ENCODE data around the gene GOSR1. TPM values are rescaled to one million over a fixed set of nuclear protein-coding genes. Genes with fewer than 3 reads are reported as not detected.
"Not testable (repeated sequence)": the region's sequence is repeated elsewhere in the genome, so short reads cannot be mapped to it uniquely, and the experiment has no call there.

GOSR1 gene
- total RNA-seq, 3 donors from 2014 or later = 61.7 to 63.5 (median 62.7) TPM

DNA sequence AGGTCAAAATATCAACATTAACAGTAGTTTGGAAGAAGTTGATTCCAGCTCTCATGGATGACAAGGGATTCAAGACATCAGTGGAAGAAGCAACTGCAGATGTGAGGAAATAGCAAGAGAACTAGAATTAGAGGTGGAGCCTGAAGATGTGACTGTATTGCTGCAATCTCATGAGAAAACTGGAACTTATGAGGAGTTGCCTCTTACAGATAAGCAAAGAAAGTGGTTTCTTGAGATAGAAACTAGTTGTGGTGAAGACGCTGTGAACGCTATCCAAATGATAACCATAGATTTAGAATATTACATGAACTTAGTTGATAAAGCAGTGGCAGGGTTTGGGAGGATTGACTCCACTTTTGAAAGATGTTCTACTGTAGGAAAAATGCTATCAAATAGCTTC, 67.8 kb downstream of the GOSR1 start:
- Mint-ChIP-seq H3K36me3 (ENCODE audit: insufficient read depth) (peaks cover 3% of the 10 kb centered on the region), H3K27me3 (ENCODE audit: low read depth) (no peaks in the 10 kb centered on the region), H3K4me3 (no peak overlapping the region), H3K9me3 (no peaks in the 10 kb centered on the region), H3K4me1 (ENCODE audit: low read depth) (no peaks in the 10 kb centered on the region)
- DNase-seq (no peak), ATAC-seq (no peak)

GRCh38 chr17:30547778-30548573, 70.8 kb downstream of the GOSR1 start:
- DNase-seq (no peak), ATAC-seq (no peak)
- Mint-ChIP-seq H3K27me3 (ENCODE audit: low read depth) (no peaks in the 10 kb centered on the region), H3K4me1 (ENCODE audit: low read depth) (peaks cover 3% of the 10 kb centered on the region), H3K36me3 (ENCODE audit: insufficient read depth) (peaks cover 3% of the 10 kb centered on the region), H3K4me3 (no peak overlapping the region), H3K9me3 (no peaks in the 10 kb centered on the region)

GRCh38 chr17:30549181-30549580, 72.0 kb downstream of the GOSR1 start:
- H3K4me3 Mint-ChIP-seq; H3K9me3 Mint-ChIP-seq; ATAC-seq; H3K36me3 Mint-ChIP-seq (ENCODE audit: insufficient read depth); H3K4me1 Mint-ChIP-seq (ENCODE audit: low read depth); DNase-seq; H3K27me3 Mint-ChIP-seq (ENCODE audit: low read depth): not testable (repeated sequence)

GRCh38 chr17:30549864-30550511, 72.8 kb downstream of the GOSR1 start:
- DNase-seq = no peak
- H3K4me1 Mint-ChIP-seq (ENCODE audit: low read depth) = peaks cover 3% of the 10 kb centered on the region
- peaks cover 3% of the 10 kb centered on the region for H3K36me3 Mint-ChIP-seq (ENCODE audit: insufficient read depth)
- no peak for ATAC-seq
- H3K27me3 Mint-ChIP-seq (ENCODE audit: low read depth) = no peaks in the 10 kb centered on the region
- no peak overlapping the region for H3K4me3 Mint-ChIP-seq
- H3K9me3 Mint-ChIP-seq = no peaks in the 10 kb centered on the region

GRCh38 chr17:30550512-30551273, 73.5 kb downstream of the GOSR1 start:
- no peak for DNase-seq
- ATAC-seq = no peak
- peaks cover 3% of the 10 kb centered on the region for H3K4me1 Mint-ChIP-seq (ENCODE audit: low read depth)
- no peaks in the 10 kb centered on the region for H3K27me3 Mint-ChIP-seq (ENCODE audit: low read depth)
- peak overlapping the region; percentile 16 for H3K4me3 Mint-ChIP-seq
- H3K9me3 Mint-ChIP-seq = no peaks in the 10 kb centered on the region
- peaks cover 3% of the 10 kb centered on the region for H3K36me3 Mint-ChIP-seq (ENCODE audit: insufficient read depth)

GRCh38 chr17:30551274-30551995, 74.2 kb downstream of the GOSR1 start:
- not testable (repeated sequence) for ATAC-seq; H3K27me3 Mint-ChIP-seq (ENCODE audit: low read depth); H3K4me1 Mint-ChIP-seq (ENCODE audit: low read depth); H3K4me3 Mint-ChIP-seq; H3K9me3 Mint-ChIP-seq; DNase-seq; H3K36me3 Mint-ChIP-seq (ENCODE audit: insufficient read depth)

- no peak overlapping the region for H3K4me3 Mint-ChIP-seq
- DNase-seq (no peak), ATAC-seq (no peak)
- no peaks in the 10 kb centered on the region for H3K9me3 Mint-ChIP-seq
- no peaks in the 10 kb centered on the region for H3K27me3 Mint-ChIP-seq (ENCODE audit: low read depth)
- H3K4me1 Mint-ChIP-seq (ENCODE audit: low read depth) = peaks cover 3% of the 10 kb centered on the region
- H3K36me3 Mint-ChIP-seq (ENCODE audit: insufficient read depth) = peaks cover 3% of the 10 kb centered on the region
These were observed 74.8 kb downstream of the GOSR1 start for GRCh38 chr17:30551996-30552339.

DNA sequence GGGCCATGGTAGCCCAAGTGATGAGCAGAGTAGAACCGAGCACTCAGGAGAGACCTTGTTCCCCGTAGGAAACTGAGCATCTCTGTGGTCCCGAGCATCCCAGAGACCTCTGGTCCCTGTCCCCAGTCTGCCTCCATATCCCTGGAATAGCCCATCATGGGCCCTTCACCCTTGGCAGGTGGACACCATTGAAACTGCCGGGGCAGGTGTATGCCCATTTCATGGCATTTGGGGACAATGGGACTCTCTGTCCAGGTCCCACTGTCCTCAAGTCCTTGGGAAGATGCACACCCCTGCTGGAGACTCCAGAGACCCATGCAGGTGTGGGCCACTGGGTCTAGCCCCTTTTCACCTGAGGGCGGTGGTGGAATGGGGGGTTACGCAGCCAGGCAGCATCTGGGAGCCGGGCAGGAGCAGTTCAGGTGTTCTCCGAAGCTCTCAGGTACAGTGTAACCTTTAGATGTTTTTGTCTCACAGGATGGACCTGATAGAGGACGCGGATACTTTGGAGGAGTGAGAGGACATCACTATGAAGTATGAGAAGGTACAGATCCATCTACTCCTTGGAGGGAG, 75.9 kb downstream of the GOSR1 start:
- ATAC-seq = no peak

GRCh38 chr17:30553823-30554440, 76.7 kb downstream of the GOSR1 start:
- not testable (repeated sequence) for H3K27me3 Mint-ChIP-seq (ENCODE audit: low read depth); DNase-seq; H3K4me3 Mint-ChIP-seq; H3K4me1 Mint-ChIP-seq (ENCODE audit: low read depth); ATAC-seq; H3K9me3 Mint-ChIP-seq; H3K36me3 Mint-ChIP-seq (ENCODE audit: insufficient read depth)

More for the DNA sequence above, 75.9 kb downstream of the GOSR1 start:
- no peak for DNase-seq
- Mint-ChIP-seq H3K27me3 (ENCODE audit: low read depth) (no peaks in the 10 kb centered on the region), H3K36me3 (ENCODE audit: insufficient read depth) (peaks cover 3% of the 10 kb centered on the region), H3K4me3 (no peak overlapping the region), H3K4me1 (ENCODE audit: low read depth) (peaks cover 3% of the 10 kb centered on the region), H3K9me3 (no peaks in the 10 kb centered on the region)

GRCh38 chr17:30554839-30555751, 77.9 kb downstream of the GOSR1 start:
- no peaks in the 10 kb centered on the region for H3K27me3 Mint-ChIP-seq (ENCODE audit: low read depth)

DNA sequence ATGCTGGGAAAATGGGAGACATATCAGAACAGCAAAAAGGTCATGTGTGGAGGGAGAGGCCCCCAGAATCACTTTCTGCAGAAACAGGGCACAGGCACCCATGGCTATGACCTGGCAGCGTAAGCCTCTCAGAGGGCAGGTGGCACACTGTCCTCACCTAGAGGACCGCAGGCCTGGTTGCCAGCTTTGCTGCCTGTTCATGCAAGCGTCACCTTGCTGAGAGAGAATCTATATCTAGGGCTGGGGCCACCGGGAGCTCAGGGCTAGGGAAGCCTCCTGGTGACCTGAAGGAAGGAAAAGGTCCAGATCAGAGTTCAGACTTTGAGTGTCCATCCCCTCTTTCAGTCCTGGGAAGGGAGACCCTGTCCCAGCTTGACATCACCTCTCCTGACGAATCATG, 78.7 kb downstream of the GOSR1 start:
- DNase-seq (no peak), ATAC-seq (no peak)
- Mint-ChIP-seq H3K27me3 (ENCODE audit: low read depth) (no peaks in the 10 kb centered on the region), H3K9me3 (no peaks in the 10 kb centered on the region), H3K4me3 (no peak overlapping the region), H3K4me1 (ENCODE audit: low read depth) (peaks cover 3% of the 10 kb centered on the region), H3K36me3 (ENCODE audit: insufficient read depth) (no peaks in the 10 kb centered on the region)

More at GRCh38 chr17:30554839-30555751, 77.9 kb downstream of the GOSR1 start:
- H3K4me1 Mint-ChIP-seq (ENCODE audit: low read depth) = peaks cover 3% of the 10 kb centered on the region
- no peaks in the 10 kb centered on the region for H3K36me3 Mint-ChIP-seq (ENCODE audit: insufficient read depth)
- no peaks in the 10 kb centered on the region for H3K9me3 Mint-ChIP-seq
- H3K4me3 Mint-ChIP-seq = no peak overlapping the region
- DNase-seq (no peak), ATAC-seq (no peak)

DNA sequence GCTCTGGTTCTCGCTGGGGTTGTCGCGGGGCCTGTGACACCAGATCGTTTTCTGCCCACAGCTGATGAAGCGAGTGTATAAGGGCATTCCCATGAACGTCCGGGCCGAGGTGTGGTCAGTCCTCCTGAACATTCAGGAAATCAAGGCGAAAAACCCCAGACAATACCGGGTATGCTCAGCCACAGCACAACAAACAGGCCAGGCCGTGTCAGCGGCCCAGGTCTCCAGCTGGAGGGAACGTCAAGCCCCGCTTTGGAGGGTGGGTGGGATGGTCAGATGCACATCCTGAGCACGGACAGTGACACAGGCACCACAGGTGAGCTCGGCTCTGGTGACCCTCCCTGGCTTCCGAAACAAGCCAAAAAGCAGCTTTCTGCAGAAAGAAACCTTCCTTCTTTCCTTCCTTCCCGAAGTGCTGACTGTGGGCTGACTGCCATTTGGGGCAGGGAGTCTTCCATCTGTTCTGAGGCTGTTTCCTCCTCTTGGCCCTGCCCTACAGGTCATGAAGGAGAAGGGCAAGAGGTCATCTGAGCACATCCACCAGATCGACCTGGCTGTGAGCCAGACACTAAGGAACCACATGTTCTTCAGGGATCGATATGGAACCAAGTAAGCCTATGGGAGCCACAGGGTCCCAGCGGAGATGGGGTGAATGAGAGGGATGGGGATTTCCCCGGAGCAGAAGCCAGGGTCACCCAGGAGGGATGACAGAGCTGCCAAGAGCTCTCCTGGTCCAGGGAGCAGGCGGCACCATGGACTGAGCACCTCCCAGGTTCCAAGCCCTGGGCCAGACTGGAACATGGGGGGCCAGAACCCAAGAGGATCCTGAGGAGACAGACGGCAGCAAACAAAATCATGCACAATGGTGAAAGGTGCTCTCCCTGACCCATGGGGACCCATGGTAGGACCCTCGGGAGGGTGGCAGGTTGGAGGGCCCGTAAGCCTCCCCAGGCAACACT, 79.4 kb downstream of the GOSR1 start:
- Mint-ChIP-seq H3K4me1 (ENCODE audit: low read depth) (no peaks in the 10 kb centered on the region), H3K27me3 (ENCODE audit: low read depth) (no peaks in the 10 kb centered on the region), H3K36me3 (ENCODE audit: insufficient read depth) (no peaks in the 10 kb centered on the region), H3K9me3 (no peaks in the 10 kb centered on the region), H3K4me3 (no peak overlapping the region)
- DNase-seq (no peak), ATAC-seq (no peak)

Measured in activated T-cell treated with anti-CD3 and anti-CD28 coated beads, Interleukin-2, amount 50 U/mL, for 4 hours (primary cell).